PC-3 (cell line): ENCODE data around the gene KIF5A. TPM values are rescaled to one million over a fixed set of nuclear protein-coding genes. Genes with fewer than 3 reads are reported as not detected.

Experiments
- ATAC-seq: fragments of 200-7000 bp; cut with Tn5 transposase; 2 replicates; pipeline ENCODE4 v1.9.1; 2020; ENCODE audit warnings: mild to moderate bottlenecking, moderate library complexity
- BruUV-seq: library from RNA; stranded (reverse); fragments of 400-500 nt; replicated peaks from 2 replicates; lab custom pipeline; 2021; lab: Mats Ljungman, UMichigan
- CTCF ChIA-PET: fragments of 300-600 bp; sonication (Branson Sonifier 250); formaldehyde crosslinking; loops from one replicate; lab custom pipeline; 2022; ENCODE audit warnings: antibody characterized with exemption; lab: Charles Lee
- POLR2A ChIA-PET: fragments of 300-600 bp; sonication (Branson Sonifier 250); formaldehyde crosslinking; loops from one replicate; lab custom pipeline; 2022; ENCODE audit warnings: antibody characterized with exemption; ENCODE audit not compliant: unreplicated experiment; lab: Charles Lee
- DNase-seq: peaks from one replicate; pipeline ENCODE4 v3.0.0-alpha.2; 2015
- H2AFZ ChIP-seq: fragments of 300-600 bp; sonication (generic); 2 replicates; pipeline ENCODE4 v1.6.0; 2016; ENCODE audit warnings: antibody characterized with exemption, low read length
- H3F3A ChIP-seq: fragments of 300-600 bp; sonication (generic); one replicate; pipeline ENCODE4 v1.6.0; 2017; ENCODE audit warnings: antibody characterized with exemption, low read length, control low read depth, mild to moderate bottlenecking; ENCODE audit not compliant: unreplicated experiment
- H3K27ac ChIP-seq: fragments of 300-600 bp; sonication (generic); 2 replicates; pipeline ENCODE4 v1.5.1; 2016; ENCODE audit warnings: mild to moderate bottlenecking, low read length
- H3K27me3 ChIP-seq: fragments of 300-600 bp; sonication (generic); 2 replicates; pipeline ENCODE4 v1.6.1; 2016; ENCODE audit warnings: low read length, mixed read lengths
- H3K36me3 ChIP-seq: fragments of 300-600 bp; sonication (generic); 2 replicates; pipeline ENCODE4 v1.6.1; 2016; ENCODE audit warnings: low read depth, mixed run types, low read length, mixed read lengths
- H3K4me1 ChIP-seq: fragments of 300-600 bp; sonication (generic); 2 replicates; pipeline ENCODE4 v1.5.1; 2016; ENCODE audit warnings: low read length; ENCODE audit not compliant: insufficient read depth
- H3K4me2 ChIP-seq: fragments of 300-600 bp; sonication (generic); 2 replicates; pipeline ENCODE4 v1.6.0; 2016; ENCODE audit warnings: low read length
- H3K4me3 ChIP-seq: fragments of 300-600 bp; sonication (generic); 2 replicates; pipeline ENCODE4 v1.5.1; 2016; ENCODE audit warnings: mild to moderate bottlenecking, low read length, mixed read lengths
- H3K79me2 ChIP-seq: fragments of 300-600 bp; sonication (generic); 2 replicates; pipeline ENCODE4 v1.6.1; 2017; ENCODE audit warnings: low read length, mixed read lengths
- H3K9ac ChIP-seq: fragments of 300-600 bp; sonication (generic); 2 replicates; pipeline ENCODE4 v1.6.0; 2016; ENCODE audit warnings: mild to moderate bottlenecking, low read length
- H3K9me2 ChIP-seq: fragments of 300-600 bp; sonication (generic); replicated peaks from 2 replicates; pipeline ENCODE4 v1.6.1; 2016; ENCODE audit warnings: mixed run types, low read length, mixed read lengths
- H3K9me3 ChIP-seq: fragments of 300-600 bp; sonication (generic); 2 replicates; pipeline ENCODE4 v1.6.1; 2016; ENCODE audit warnings: low read length, mixed read lengths
- H4K20me1 ChIP-seq: fragments of 300-600 bp; sonication (generic); 2 replicates; pipeline ENCODE4 v1.6.1; 2016; ENCODE audit warnings: low read length, mixed read lengths
- CTCF ChIP-seq: fragments of 300-600 bp; sonication (generic); conservative IDR thresholded peaks from 2 replicates; pipeline ENCODE4 v1.5.1; 2017; ENCODE audit warnings: antibody characterized with exemption, low read depth, mild to moderate bottlenecking, low read length
- EZH2phosphoT487 ChIP-seq: fragments of 300-600 bp; sonication (generic); IDR thresholded peaks from 2 replicates; pipeline ENCODE4 v1.6.1; 2018; ENCODE audit warnings: mild to moderate bottlenecking, antibody characterized with exemption, low read length, borderline replicate concordance
- intact Hi-C: fragments of 100-400 bp; cut with micrococcal nuclease; formaldehyde crosslinking; loops from 2 replicates; pipeline ENCODE4 v1.9.0; 2023
- microRNA-seq: library from miRNA; unstranded; fragments of <30 nt; microRNA quantifications from one replicate; pipeline ENCODE4 v1.1.0, GENCODE V29; 2020; ENCODE audit not compliant: unreplicated experiment
- total RNA-seq: library from RNA; depleted of rRNA; stranded (reverse); fragments of >200 nt; gene quantifications from 2 replicates; pipeline ENCODE4 v1.2.3, GENCODE V29; 2014; rRNA removed

KIF5A gene
- total RNA-seq, 1 experiment from 2014 or later = not detected

- TF ChIP-seq CTCF (peak; percentile 84), EZH2phosphoT487 (no peak)
- Histone ChIP-seq H3K27me3 (no peaks in the 10 kb centered on the region), H3K9ac (peak within 1 kb of the TSS; percentile 77), H3K9me2 (no peaks in the 10 kb centered on the region), H3K9me3 (no peaks in the 10 kb centered on the region), H3K36me3 (no peaks in the 10 kb centered on the region; the same call in 1 of the 2 replicates), H4K20me1 (no peaks in the 10 kb centered on the region), H3K4me2 (peak within 1 kb of the TSS; percentile 99), H3F3A (no peaks in the 10 kb centered on the region), H3K4me3 (peak within 1 kb of the TSS; percentile 97), H3K4me1 (peaks cover 17% of the 10 kb centered on the region), H2AFZ (peak within 1 kb of the TSS; percentile 98), H3K27ac (no peak within 1 kb of the TSS), H3K79me2 (peaks cover 12% of the 10 kb centered on the region)
- POLR2A ChIA-PET = no interaction called here
- CTCF ChIA-PET = interaction anchor here (1.0 kb wide), 1 partner anchor 50 kb away, joined by 6 read pairs; no protein-coding TSS in a partner anchor
- intact Hi-C loops = loop anchor here (1.0 kb wide), 1 partner anchor 60 kb away; no protein-coding TSS in a partner anchor
- DNase-seq (peak; percentile 79), ATAC-seq (peak; percentile 86)
- BruUV-seq = no TSS peak
Observed at GRCh38 chr12:57632958-57633840, 83.4 kb downstream of the KIF5A start, which contains the start of gene B4GALNT1. Gene B4GALNT1, minus strand, starts transcription at chr12:57633201. Its CDS starts 1,069 bp downstream, at chr12:57632132.

Small RNA genes lying within 50 kb of the gene (microRNA-seq; reads per million reads assigned to microRNA genes)
- gene MIR616 (0.75 reads per million), gene MIR6758 (0.75 reads per million)

Other genes with a start within 250 kb of the KIF5A start
- gene R3HDM2, start 119.0 kb upstream of the KIF5A start, total RNA-seq = 14.0 and 15.7 TPM in 2 replicates
- gene INHBC, start 115.3 kb upstream of the KIF5A start, total RNA-seq = not detected in 2 replicates
- gene INHBE, start 94.7 kb upstream of the KIF5A start, total RNA-seq = not detected in 2 replicates
- 3.0 TPM in 1 of 2 replicates, not detected in the other for gene GLI1, start 90.3 kb upstream of the KIF5A start, total RNA-seq
- gene ARHGAP9, start 70.2 kb upstream of the KIF5A start, total RNA-seq = not detected in 2 replicates
- gene MARS1, start 62.0 kb upstream of the KIF5A start, total RNA-seq = 209 and 210 TPM in 2 replicates
- 27.4 and 33.1 TPM in 2 replicates for gene DDIT3, start 29.5 kb upstream of the KIF5A start, total RNA-seq
- 13.1 and 13.2 TPM in 2 replicates for gene MBD6, start 27.2 kb upstream of the KIF5A start, total RNA-seq
- gene DCTN2, start 2.9 kb upstream of the KIF5A start, total RNA-seq = 88.5 and 96.4 TPM in 2 replicates
- gene PIP4K2C, start 41.1 kb downstream of the KIF5A start, total RNA-seq = 83.6 and 88.6 TPM in 2 replicates
- 11.9 and 15.9 TPM in 2 replicates for gene DTX3, start 54.8 kb downstream of the KIF5A start, total RNA-seq
- 10.0 and 18.1 TPM in 2 replicates for gene ARHGEF25, start 61.4 kb downstream of the KIF5A start, total RNA-seq
- gene B4GALNT1, start 83.2 kb downstream of the KIF5A start, total RNA-seq = 39.0 and 42.3 TPM in 2 replicates
- 145 and 223 TPM in 2 replicates for gene OS9, start 144.1 kb downstream of the KIF5A start, total RNA-seq
- 0.23 and 0.40 TPM in 2 replicates for gene AGAP2, start 188.7 kb downstream of the KIF5A start, total RNA-seq
- gene TSPAN31, start 195.0 kb downstream of the KIF5A start, total RNA-seq = 18.9 and 20.3 TPM in 2 replicates
- 212 and 229 TPM in 2 replicates for gene CDK4, start 202.3 kb downstream of the KIF5A start, total RNA-seq
- gene MARCHF9, start 205.1 kb downstream of the KIF5A start, total RNA-seq = 9.3 and 13.4 TPM in 2 replicates
- gene CYP27B1, start 217.0 kb downstream of the KIF5A start, total RNA-seq = 8.1 and 8.6 TPM in 2 replicates
- 25.2 and 29.8 TPM in 2 replicates for gene METTL1, start 222.1 kb downstream of the KIF5A start, total RNA-seq
- 5.4 and 9.3 TPM in 2 replicates for gene EEF1AKMT3, start 222.6 kb downstream of the KIF5A start, total RNA-seq
- gene TSFM, start 232.7 kb downstream of the KIF5A start, total RNA-seq = 55.8 and 63.0 TPM in 2 replicates